ENCODE measurements around the gene BEND3.

DNA sequence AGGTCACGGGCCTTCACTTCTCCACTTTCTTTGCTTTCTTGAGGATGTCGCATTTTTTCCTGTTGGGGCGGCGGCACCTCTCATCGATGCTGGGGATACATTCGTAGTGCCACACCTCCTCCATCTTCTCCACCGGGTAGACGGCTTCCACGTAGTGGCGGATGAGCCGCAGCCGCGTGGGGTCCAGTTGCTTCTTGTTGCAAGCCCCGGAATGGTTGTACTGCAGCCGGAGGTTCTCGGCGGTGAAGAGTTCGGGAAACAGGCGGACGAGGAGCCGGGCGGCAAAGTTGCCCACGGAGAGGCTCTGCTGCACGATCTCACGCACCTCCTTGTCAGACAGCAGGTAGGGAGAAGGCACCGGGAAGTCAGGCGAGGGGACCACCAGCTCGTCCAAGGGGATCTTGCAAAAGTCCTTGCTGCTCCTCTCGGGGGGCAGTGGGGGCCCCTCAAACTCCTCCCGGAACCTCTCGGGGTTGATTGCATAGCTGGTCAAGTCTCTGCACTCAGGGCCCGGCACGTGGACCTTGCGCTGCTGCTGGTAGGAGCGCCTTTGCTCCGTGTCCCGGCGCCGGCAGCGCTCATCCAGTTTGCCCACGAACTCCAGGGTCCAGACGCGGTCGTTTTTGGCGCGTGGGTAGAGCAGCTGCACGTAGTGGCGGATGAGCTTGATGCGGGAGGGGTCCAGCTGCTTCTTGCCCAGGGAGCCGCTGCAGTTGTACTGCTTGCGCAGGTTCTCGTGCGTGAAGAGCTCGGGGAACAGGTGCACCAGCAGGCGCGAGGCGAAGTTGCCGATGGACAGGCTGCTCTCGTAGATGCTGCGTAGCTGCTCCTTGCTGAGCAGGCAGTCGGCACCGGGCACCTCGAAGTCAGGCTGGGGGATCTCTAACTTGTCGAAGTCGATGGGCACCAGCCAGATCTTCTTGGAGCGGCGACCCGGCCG, 46.4 kb downstream of the BEND3 start:
- TF ChIP-seq, protein P1, sequence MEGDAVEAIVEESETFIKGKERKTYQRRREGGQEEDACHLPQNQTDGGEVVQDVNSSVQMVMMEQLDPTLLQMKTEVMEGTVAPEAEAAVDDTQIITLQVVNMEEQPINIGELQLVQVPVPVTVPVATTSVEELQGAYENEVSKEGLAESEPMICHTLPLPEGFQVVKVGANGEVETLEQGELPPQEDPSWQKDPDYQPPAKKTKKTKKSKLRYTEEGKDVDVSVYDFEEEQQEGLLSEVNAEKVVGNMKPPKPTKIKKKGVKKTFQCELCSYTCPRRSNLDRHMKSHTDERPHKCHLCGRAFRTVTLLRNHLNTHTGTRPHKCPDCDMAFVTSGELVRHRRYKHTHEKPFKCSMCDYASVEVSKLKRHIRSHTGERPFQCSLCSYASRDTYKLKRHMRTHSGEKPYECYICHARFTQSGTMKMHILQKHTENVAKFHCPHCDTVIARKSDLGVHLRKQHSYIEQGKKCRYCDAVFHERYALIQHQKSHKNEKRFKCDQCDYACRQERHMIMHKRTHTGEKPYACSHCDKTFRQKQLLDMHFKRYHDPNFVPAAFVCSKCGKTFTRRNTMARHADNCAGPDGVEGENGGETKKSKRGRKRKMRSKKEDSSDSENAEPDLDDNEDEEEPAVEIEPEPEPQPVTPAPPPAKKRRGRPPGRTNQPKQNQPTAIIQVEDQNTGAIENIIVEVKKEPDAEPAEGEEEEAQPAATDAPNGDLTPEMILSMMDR (IDR thresholded peaks at IDR 0.05) = no peak
- no peak for TF ChIP-seq POLR2A (IDR thresholded peaks at IDR 0.05)

Measured in lower leg skin (tissue), 3 donors.